Prostate gland (tissue), 2 donors: ENCODE data around the gene TEK. TPM values are rescaled to one million over a fixed set of nuclear protein-coding genes. Genes with fewer than 3 reads are reported as not detected.

Source experiments
- DNase-seq: peaks from one replicate; pipeline ENCODE4 v3.0.0-alpha.2; 2019; ENCODE audit warnings: low spot score
- H3K27ac ChIP-seq, 2 donors: fragments of 200-600 bp; sonication (generic); 2 replicates each; pipeline ENCODE4 v1.5.1; 2017 to 2019
- H3K27me3 ChIP-seq: fragments of 200-600 bp; sonication (generic); replicated peaks from 2 replicates; pipeline ENCODE4 v1.5.1; 2019; ENCODE audit not compliant: insufficient read depth
- H3K36me3 ChIP-seq, 2 donors: fragments of 200-600 bp; sonication (generic); 1 replicate in 1 of 2; 2 replicates in 1 of 2; pipeline versions ENCODE4 v1.5.1 to v1.8.1; 2017 to 2019
- H3K4me1 ChIP-seq: fragments of 200-600 bp; sonication (generic); replicated peaks from 2 replicates; pipeline ENCODE4 v1.5.1; 2019
- H3K4me3 ChIP-seq, 2 donors: fragments of 200-600 bp; sonication (generic); 2 replicates each; pipeline ENCODE4 v1.5.1; 2017 to 2019
- H3K9me3 ChIP-seq: fragments of 200-600 bp; sonication (generic); 2 replicates; pipeline ENCODE4 v1.5.1; 2017
- CTCF ChIP-seq, 4 experiments: fragments of 200-600 bp in 2 of 4; fragments of 450-650 bp in 2 of 4; sonication (generic) in 2 of 4; IDR thresholded peaks; 1 replicate in 3 of 4; 2 replicates in 1 of 4; pipeline ENCODE4 v1.5.1; 2016 to 2019; ENCODE audit warnings: antibody characterized with exemption in 4 of 4, mild to moderate bottlenecking in 2 of 4, moderate library complexity in 2 of 4
- POLR2A ChIP-seq: fragments of 450-650 bp; IDR thresholded peaks from one replicate; pipeline ENCODE4 v1.6.1; 2016; ENCODE audit warnings: antibody characterized with exemption, mild to moderate bottlenecking
- POLR2AphosphoS5 ChIP-seq: sonication (generic); formaldehyde crosslinking; IDR thresholded peaks from one replicate; pipeline ENCODE4 v1.6.1; 2017; ENCODE audit warnings: antibody characterized with exemption
- WGBS: methylation state at CpG from one replicate; pipeline ENCODE4 v1.1.5; 2018; 5-methylcytosine and 5-hydroxymethylcytosine counted together
- intact Hi-C: fragments of 100-400 bp; cut with DNase I; formaldehyde crosslinking; loops from one replicate; pipeline ENCODE4 v1.14.2; 2022
- total RNA-seq, 2 donors: library from RNA; depleted of rRNA; stranded (reverse); fragments of >200 nt; gene quantifications; one replicate each; pipeline ENCODE4 v1.1.0, GENCODE V29; 2016

The TEK gene
- total RNA-seq, 2 donors from 2014 or later = 3.5 to 5.5 TPM

DNA sequence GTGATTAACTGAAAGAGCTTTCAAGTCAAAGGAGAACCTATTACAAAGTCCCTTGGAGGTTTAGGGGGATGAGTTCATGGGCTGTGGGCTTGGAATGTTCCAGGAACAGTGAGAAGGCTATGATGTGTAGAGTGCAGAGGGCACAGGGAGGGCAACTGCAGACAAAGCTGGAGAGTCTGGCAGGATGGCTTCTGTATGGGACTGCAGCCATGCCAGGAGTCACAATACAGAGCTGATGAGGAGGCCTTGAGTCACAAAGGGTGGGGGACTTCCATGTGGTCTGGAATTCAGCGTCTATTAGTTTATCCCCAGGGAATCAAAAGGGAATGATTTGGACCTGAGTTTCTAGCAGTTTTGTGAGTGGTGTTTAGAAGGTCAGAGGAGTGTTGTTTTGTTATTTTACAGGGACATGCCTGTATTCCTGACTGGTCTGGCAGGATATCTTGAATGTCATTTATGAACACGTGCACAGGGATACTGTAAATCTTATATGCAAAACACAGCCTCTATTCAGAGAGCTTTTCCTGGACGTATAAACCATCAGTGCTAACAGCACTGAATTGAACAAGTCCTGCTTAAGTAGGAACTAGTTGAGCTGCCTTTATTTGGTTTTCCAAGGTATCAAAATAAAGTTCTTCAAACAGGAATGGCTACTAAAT, 14.3 kb upstream of the TEK start:
- H3K9me3 ChIP-seq = no peaks in the 10 kb centered on the region
- no peaks in the 10 kb centered on the region for H3K4me1 ChIP-seq
- intact Hi-C loops = no loop called here
- H3K27ac ChIP-seq = peak overlapping the region in 1 of 2 donors; percentile 26
- no peaks in the 10 kb centered on the region for H3K27me3 ChIP-seq
- DNase-seq = no peak
- no peak overlapping the region for H3K4me3 ChIP-seq
- 13% methylated on average over 3 of the region's 3 CpGs for WGBS
- no peak for TF ChIP-seq POLR2A
- TF ChIP-seq POLR2AphosphoS5 = peak; percentile 16
- TF ChIP-seq CTCF (IDR thresholded peaks at IDR 0.05) = no peak
- H3K36me3 ChIP-seq = no peaks in the 10 kb centered on the region

DNA sequence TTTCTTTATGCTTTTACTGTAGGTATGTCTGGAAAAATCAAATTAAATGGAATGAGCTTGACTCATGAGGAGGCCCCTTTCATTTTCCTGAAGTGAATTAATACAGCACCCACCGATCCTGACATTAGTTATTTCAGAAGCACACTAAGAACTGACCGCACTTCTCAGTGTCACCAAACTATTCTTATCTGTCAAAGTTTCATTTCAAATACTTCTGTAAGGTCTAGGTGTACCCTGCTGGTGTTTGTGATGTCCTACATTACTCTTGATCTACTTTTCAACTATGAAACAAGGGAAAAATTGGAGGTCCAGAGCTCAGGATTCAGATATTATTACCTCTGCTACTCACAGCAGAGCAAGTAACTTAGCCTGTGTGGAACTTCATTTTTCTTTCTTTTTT, 1.8 kb upstream of the TEK start:
- WGBS = 80% methylated on average over 2 of the region's 2 CpGs
- H3K9me3 ChIP-seq = no peaks in the 10 kb centered on the region
- DNase-seq = no peak
- no peak overlapping the region for H3K4me3 ChIP-seq
- H3K27ac ChIP-seq = no peak overlapping the region
- no peaks in the 10 kb centered on the region for H3K4me1 ChIP-seq
- intact Hi-C loops = no loop called here
- TF ChIP-seq POLR2AphosphoS5 (no peak), POLR2A (no peak), CTCF (IDR thresholded peaks at IDR 0.05) (no peak)
- H3K36me3 ChIP-seq = no peaks in the 10 kb centered on the region
- H3K27me3 ChIP-seq = no peaks in the 10 kb centered on the region

GRCh38 chr9:27109621-27110020, 596 bp downstream of the TEK start:
- DNase-seq = no peak
- intact Hi-C loops = no loop called here
- 28% methylated on average over 2 of the region's 2 CpGs for whole genome bisulfite sequencing
- Histone ChIP-seq H3K9me3 (no peaks in the 10 kb centered on the region), H3K4me3 (no peak overlapping the region), H3K27ac (no peak overlapping the region), H3K4me1 (no peaks in the 10 kb centered on the region), H3K27me3 (no peaks in the 10 kb centered on the region), H3K36me3 (no peaks in the 10 kb centered on the region)
- no peak for TF ChIP-seq POLR2A
- no peak for TF ChIP-seq POLR2AphosphoS5
- TF ChIP-seq CTCF (IDR thresholded peaks at IDR 0.05) = no peak

DNA sequence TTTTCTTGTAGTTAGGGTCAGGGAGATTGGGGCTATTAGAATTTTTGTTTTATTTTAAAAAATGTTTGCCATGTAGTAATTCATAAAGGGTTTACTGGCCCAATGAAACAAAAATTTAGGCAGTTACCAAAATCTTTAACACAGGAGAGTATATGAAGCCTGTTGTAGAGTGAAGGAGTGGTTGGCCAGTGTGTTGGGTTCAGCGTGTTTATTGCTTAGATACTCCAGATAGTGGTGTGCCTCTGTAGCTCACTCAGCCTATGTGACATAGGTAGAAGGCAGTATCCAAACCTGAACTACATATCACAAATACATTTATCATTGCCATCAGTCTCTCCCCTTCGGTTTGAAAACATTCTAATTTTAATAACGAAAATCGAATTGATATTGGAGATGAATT, 1.2 kb downstream of the TEK start:
- Histone ChIP-seq H3K27ac (no peak overlapping the region), H3K4me1 (no peaks in the 10 kb centered on the region), H3K9me3 (no peaks in the 10 kb centered on the region), H3K4me3 (no peak overlapping the region), H3K36me3 (no peaks in the 10 kb centered on the region), H3K27me3 (no peaks in the 10 kb centered on the region)
- TF ChIP-seq POLR2A (no peak), POLR2AphosphoS5 (no peak), CTCF (IDR thresholded peaks at IDR 0.05) (no peak)
- no peak for DNase-seq
- WGBS = 58% methylated on average over 4 of the region's 4 CpGs
- intact Hi-C loops = no loop called here

GRCh38 chr9:27112235-27112634, 3.2 kb downstream of the TEK start:
- TF ChIP-seq POLR2A (no peak), CTCF (IDR thresholded peaks at IDR 0.05) (no peak), POLR2AphosphoS5 (no peak)
- DNase-seq = no peak
- Histone ChIP-seq H3K36me3 (no peaks in the 10 kb centered on the region), H3K4me1 (no peaks in the 10 kb centered on the region), H3K4me3 (no peak overlapping the region), H3K27me3 (no peaks in the 10 kb centered on the region), H3K27ac (no peak overlapping the region), H3K9me3 (no peaks in the 10 kb centered on the region)
- intact Hi-C loops = no loop called here
- WGBS = 93% methylated on average over 2 of the region's 2 CpGs
